ENCODE results near the gene CALML4. TPM values are rescaled to one million over a fixed set of nuclear protein-coding genes. Genes with fewer than 3 reads are reported as not detected.

The CALML4 gene
- total RNA-seq, 1 donor from 2014 or later: 0.91 TPM

GRCh38 chr15:68234060-68234459 lies 28.9 kb upstream of the CALML4 start:
- TF ChIP-seq EZH2 (IDR thresholded peaks at IDR 0.05; ENCODE audit: insufficient read depth, low read length): no peak
- TF ChIP-seq, protein P1, sequence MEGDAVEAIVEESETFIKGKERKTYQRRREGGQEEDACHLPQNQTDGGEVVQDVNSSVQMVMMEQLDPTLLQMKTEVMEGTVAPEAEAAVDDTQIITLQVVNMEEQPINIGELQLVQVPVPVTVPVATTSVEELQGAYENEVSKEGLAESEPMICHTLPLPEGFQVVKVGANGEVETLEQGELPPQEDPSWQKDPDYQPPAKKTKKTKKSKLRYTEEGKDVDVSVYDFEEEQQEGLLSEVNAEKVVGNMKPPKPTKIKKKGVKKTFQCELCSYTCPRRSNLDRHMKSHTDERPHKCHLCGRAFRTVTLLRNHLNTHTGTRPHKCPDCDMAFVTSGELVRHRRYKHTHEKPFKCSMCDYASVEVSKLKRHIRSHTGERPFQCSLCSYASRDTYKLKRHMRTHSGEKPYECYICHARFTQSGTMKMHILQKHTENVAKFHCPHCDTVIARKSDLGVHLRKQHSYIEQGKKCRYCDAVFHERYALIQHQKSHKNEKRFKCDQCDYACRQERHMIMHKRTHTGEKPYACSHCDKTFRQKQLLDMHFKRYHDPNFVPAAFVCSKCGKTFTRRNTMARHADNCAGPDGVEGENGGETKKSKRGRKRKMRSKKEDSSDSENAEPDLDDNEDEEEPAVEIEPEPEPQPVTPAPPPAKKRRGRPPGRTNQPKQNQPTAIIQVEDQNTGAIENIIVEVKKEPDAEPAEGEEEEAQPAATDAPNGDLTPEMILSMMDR (IDR thresholded peaks at IDR 0.05; ENCODE audit: insufficient read depth, low read depth, low read length): no peak
- no peak for DNase-seq (ENCODE audit: low read depth)

GRCh38 chr15:68232937-68233336 lies 27.8 kb upstream of the CALML4 start:
- Mint-ChIP-seq H3K4me1 (ENCODE audit: low read depth, unreplicated experiment) (peaks cover 17% of the 10 kb centered on the region), H3K27me3 (ENCODE audit: low read depth, unreplicated experiment) (peaks cover 5% of the 10 kb centered on the region), H3K36me3 (ENCODE audit: low read depth, unreplicated experiment) (no peaks in the 10 kb centered on the region), H3K4me3 (ENCODE audit: unreplicated experiment) (no peak overlapping the region), H3K9me3 (ENCODE audit: unreplicated experiment) (peaks cover 2% of the 10 kb centered on the region), H3K27ac (ENCODE audit: unreplicated experiment) (no peak overlapping the region)
- Histone ChIP-seq H3K9me3 (ENCODE audit: insufficient read depth, low read depth, low read length) (no peaks in the 10 kb centered on the region), H3K27me3 (ENCODE audit: insufficient read depth, low read length) (peaks cover 2% of the 10 kb centered on the region), H3K4me2 (ENCODE audit: low read length) (no peak overlapping the region), H3K27ac (ENCODE audit: low read depth, low read length) (no peak overlapping the region), H2AFZ (ENCODE audit: low read depth, low read length) (no peak overlapping the region), H3K36me3 (ENCODE audit: insufficient read depth, low read length) (no peaks in the 10 kb centered on the region), H3K4me3 (ENCODE audit: insufficient read depth, low read depth, low read length) (no peak overlapping the region), H3K79me2 (ENCODE audit: insufficient read depth, low read length) (peaks cover 15% of the 10 kb centered on the region), H4K20me1 (ENCODE audit: insufficient read depth, low read length) (peaks cover 8% of the 10 kb centered on the region), H3K4me1 (ENCODE audit: insufficient read depth, low read length) (peaks cover 14% of the 10 kb centered on the region), H3K9ac (ENCODE audit: low read length) (no peak overlapping the region)
- no peak for FAIRE-seq
- TF ChIP-seq EZH2 (IDR thresholded peaks at IDR 0.05; ENCODE audit: insufficient read depth, low read length): no peak
- TF ChIP-seq, protein P1 (IDR thresholded peaks at IDR 0.05; ENCODE audit: insufficient read depth, low read depth, low read length): no peak
- no peak for DNase-seq (ENCODE audit: low read depth)

More at GRCh38 chr15:68234060-68234459, 28.9 kb upstream of the CALML4 start:
- peak overlapping the region; percentile 8 for H2AFZ ChIP-seq (ENCODE audit: low read depth, low read length)
- Mint-ChIP-seq H3K9me3 (ENCODE audit: unreplicated experiment) (peaks cover 2% of the 10 kb centered on the region), H3K4me3 (ENCODE audit: unreplicated experiment) (no peak overlapping the region), H3K27ac (ENCODE audit: unreplicated experiment) (no peak overlapping the region), H3K4me1 (ENCODE audit: low read depth, unreplicated experiment) (peaks cover 13% of the 10 kb centered on the region), H3K36me3 (ENCODE audit: low read depth, unreplicated experiment) (no peaks in the 10 kb centered on the region), H3K27me3 (ENCODE audit: low read depth, unreplicated experiment) (peaks cover 5% of the 10 kb centered on the region)
- no peak for FAIRE-seq
- H3K4me1 ChIP-seq (ENCODE audit: insufficient read depth, low read length): peaks cover 5% of the 10 kb centered on the region
- no peaks in the 10 kb centered on the region for H4K20me1 ChIP-seq (ENCODE audit: insufficient read depth, low read length)
- H3K9ac ChIP-seq (ENCODE audit: low read length): no peak overlapping the region
- H3K4me2 ChIP-seq (ENCODE audit: low read length): no peak overlapping the region
- H3K4me3 ChIP-seq (ENCODE audit: insufficient read depth, low read depth, low read length): no peak overlapping the region
- no peaks in the 10 kb centered on the region for H3K36me3 ChIP-seq (ENCODE audit: insufficient read depth, low read length)
- no peaks in the 10 kb centered on the region for H3K9me3 ChIP-seq (ENCODE audit: insufficient read depth, low read depth, low read length)
- H3K79me2 ChIP-seq (ENCODE audit: insufficient read depth, low read length): peaks cover 4% of the 10 kb centered on the region
- peaks cover 2% of the 10 kb centered on the region for H3K27me3 ChIP-seq (ENCODE audit: insufficient read depth, low read length)
- no peak overlapping the region for H3K27ac ChIP-seq (ENCODE audit: low read depth, low read length)

- no peaks in the 10 kb centered on the region for H3K9me3 Mint-ChIP-seq (ENCODE audit: unreplicated experiment)
- peaks cover 17% of the 10 kb centered on the region for H3K4me1 Mint-ChIP-seq (ENCODE audit: low read depth, unreplicated experiment)
- H3K27ac ChIP-seq (ENCODE audit: low read depth, low read length): no peak overlapping the region
- no peak overlapping the region for H2AFZ ChIP-seq (ENCODE audit: low read depth, low read length)
- no peaks in the 10 kb centered on the region for H3K36me3 Mint-ChIP-seq (ENCODE audit: low read depth, unreplicated experiment)
- no peak for TF ChIP-seq EZH2 (IDR thresholded peaks at IDR 0.05; ENCODE audit: insufficient read depth, low read length)
- TF ChIP-seq, protein P1 (IDR thresholded peaks at IDR 0.05; ENCODE audit: insufficient read depth, low read depth, low read length): no peak
- peaks cover 5% of the 10 kb centered on the region for H3K27me3 Mint-ChIP-seq (ENCODE audit: low read depth, unreplicated experiment)
- peaks cover 14% of the 10 kb centered on the region for H3K4me1 ChIP-seq (ENCODE audit: insufficient read depth, low read length)
- no peak overlapping the region for H3K4me3 Mint-ChIP-seq (ENCODE audit: unreplicated experiment)
- FAIRE-seq (no peak), DNase-seq (ENCODE audit: low read depth) (no peak)
- H3K27me3 ChIP-seq (ENCODE audit: insufficient read depth, low read length): peaks cover 2% of the 10 kb centered on the region
- H3K79me2 ChIP-seq (ENCODE audit: insufficient read depth, low read length): peaks cover 20% of the 10 kb centered on the region
- no peaks in the 10 kb centered on the region for H3K36me3 ChIP-seq (ENCODE audit: insufficient read depth, low read length)
- H3K4me2 ChIP-seq (ENCODE audit: low read length): no peak overlapping the region
- H3K4me3 ChIP-seq (ENCODE audit: insufficient read depth, low read depth, low read length): no peak overlapping the region
- peaks cover 13% of the 10 kb centered on the region for H4K20me1 ChIP-seq (ENCODE audit: insufficient read depth, low read length)
- H3K9me3 ChIP-seq (ENCODE audit: insufficient read depth, low read depth, low read length): no peaks in the 10 kb centered on the region
- H3K9ac ChIP-seq (ENCODE audit: low read length): no peak overlapping the region
- no peak overlapping the region for H3K27ac Mint-ChIP-seq (ENCODE audit: unreplicated experiment)
These were observed 27.3 kb upstream of the CALML4 start for GRCh38 chr15:68232449-68232848.
